K562 (cell line): ENCODE data around the gene SCYGR8. TPM values are rescaled to one million over a fixed set of nuclear protein-coding genes. Genes with fewer than 3 reads are reported as not detected.
"Not testable (repeated sequence)": the region's sequence is repeated elsewhere in the genome, so short reads cannot be mapped to it uniquely, and the experiment has no call there.

Source experiments
- ATAC-seq: fragments of 200-7000 bp; cut with Tn5 transposase; 3 replicates; pipeline ENCODE4 v1.9.1; 2020; ENCODE audit warnings: moderate library complexity
- BruUV-seq: library from RNA; stranded (reverse); fragments of 400-500 nt; replicated peaks from 2 replicates; lab custom pipeline; 2021; lab: Mats Ljungman, UMichigan
- CTCF ChIA-PET: fragments of 300-600 bp; formaldehyde crosslinking; extraction: SDS; loops from one replicate; lab custom pipeline; 2021; ENCODE audit warnings: low intra/inter-chr PET ratio; lab: Yijun Ruan, JAX
- POLR2A ChIA-PET: fragments of 300-600, 350-650 bp; sonication (Branson Sonifier 250); formaldehyde crosslinking; extraction: SDS; loops from one replicate; lab custom pipeline; 2021; ENCODE audit warnings: antibody characterized with exemption, inconsistent platforms; lab: Yijun Ruan, JAX
- DNase-seq, 4 experiments: peaks; one replicate each; pipeline versions ENCODE4 v3.0.0 to v3.0.0-alpha.2; 2011 to 2018; ENCODE audit warnings: low spot score in 3 of 4, mixed read lengths in 3 of 4; ENCODE audit errors: extremely low read depth in 1 of 4
- FAIRE-seq: peaks from 2 replicates; lab custom pipeline; 2011; peaks lifted over from hg19 to GRCh38; lab: Jason Lieb, UNC
- H2AFZ ChIP-seq: 2 replicates; pipeline ENCODE4 v1.6.0; 2011; ENCODE audit warnings: low read depth, low read length, control low read depth, inconsistent platforms
- H3K27ac ChIP-seq: fragments of 200-600 bp; 3 replicates; pipeline ENCODE4 v1.8.0; 2011; ENCODE audit warnings: low read depth, mild to moderate bottlenecking, control low read depth, inconsistent platforms, low read length, moderate library complexity, mixed read lengths; ENCODE audit errors: extremely low read depth
- H3K27me3 ChIP-seq, 2 experiments: fragments of 300-600 bp in 1 of 2; 2 replicates in 1 of 2; 3 replicates in 1 of 2; pipeline versions ENCODE4 v1.6.0 to v1.8.0; 2011; ENCODE audit warnings: inconsistent platforms in 2 of 2, low read length in 2 of 2, mild to moderate bottlenecking in 1 of 2, mixed read lengths in 1 of 2, moderate library complexity in 1 of 2; ENCODE audit not compliant: control insufficient read depth in 2 of 2, insufficient read depth in 2 of 2
- H3K36me3 ChIP-seq: fragments of 300-600 bp; 3 replicates; pipeline ENCODE4 v1.8.0; 2011; ENCODE audit warnings: mild to moderate bottlenecking, low read length, inconsistent platforms; ENCODE audit not compliant: control insufficient read depth, insufficient read depth
- H3K4me1 ChIP-seq, 2 experiments: fragments of 200-600 bp in 1 of 2; replicated peaks in 1 of 2; 2 replicates in 1 of 2; 3 replicates in 1 of 2; pipeline versions ENCODE4 v1.5.1 to v1.8.0; 2011; ENCODE audit warnings: inconsistent platforms in 2 of 2, low read length in 2 of 2, mild to moderate bottlenecking in 1 of 2, mixed read lengths in 1 of 2, moderate library complexity in 1 of 2; ENCODE audit not compliant: control insufficient read depth in 2 of 2, insufficient read depth in 2 of 2
- H3K4me2 ChIP-seq: 2 replicates; pipeline ENCODE4 v1.6.1; 2011; ENCODE audit warnings: low read length, control low read depth, inconsistent platforms, mixed read lengths; ENCODE audit not compliant: insufficient read depth
- H3K4me3 ChIP-seq: fragments of 200-600 bp; sonication (generic), shearing (Covaris generic); 2 replicates; pipeline ENCODE4 v1.5.1; 2016; ENCODE audit warnings: control low read depth, inconsistent platforms
- H3K79me2 ChIP-seq: fragments of 200-600 bp; 3 replicates; pipeline ENCODE4 v1.8.0; 2011; ENCODE audit warnings: low read length, inconsistent platforms; ENCODE audit not compliant: control insufficient read depth, insufficient read depth
- H3K9ac ChIP-seq, 2 experiments: 2 replicates each; pipeline versions ENCODE4 v1.6.0 to v1.6.1; 2011; ENCODE audit warnings: low read depth in 2 of 2, low read length in 2 of 2, control low read depth in 1 of 2, inconsistent platforms in 1 of 2, mild to moderate bottlenecking in 1 of 2, mixed read lengths in 1 of 2; ENCODE audit not compliant: insufficient read depth in 1 of 2
- H3K9me1 ChIP-seq: one replicate; pipeline ENCODE4 v1.6.0; 2011; ENCODE audit warnings: inconsistent platforms, mild to moderate bottlenecking, low read length, moderate library complexity; ENCODE audit not compliant: control insufficient read depth, insufficient read depth
- H3K9me3 ChIP-seq: replicated peaks from 2 replicates; pipeline ENCODE4 v1.5.1; 2011; ENCODE audit warnings: low read depth, low read length, inconsistent platforms; ENCODE audit not compliant: control insufficient read depth, insufficient read depth
- H4K20me1 ChIP-seq: replicated peaks from 2 replicates; pipeline ENCODE4 v1.6.1; 2011; ENCODE audit warnings: low read length, inconsistent platforms, mixed read lengths; ENCODE audit not compliant: control insufficient read depth, insufficient read depth
- CBX5 ChIP-seq: IDR thresholded peaks from 2 replicates; pipeline ENCODE4 v1.6.1; 2014; ENCODE audit warnings: low read depth, borderline replicate concordance
- CREB3L1 ChIP-seq: fragments of 450-650 bp; IDR thresholded peaks from 2 replicates; pipeline ENCODE4 v1.6.1; 2014; ENCODE audit warnings: low read depth, mild to moderate bottlenecking, moderate library complexity, borderline replicate concordance
- POLR2H ChIP-seq: IDR thresholded peaks from 2 replicates; pipeline ENCODE4 v1.6.1; 2016; ENCODE audit warnings: missing genetic modification characterization, low read depth, mild to moderate bottlenecking, control low read depth, missing compliant biosample characterization, moderate library complexity
- SMC3 ChIP-seq: conservative IDR thresholded peaks from 2 replicates; pipeline ENCODE4 v1.6.1; 2011; ENCODE audit warnings: low read depth, low read length, improper control_type of control experiment; ENCODE audit not compliant: insufficient read depth
- ZBTB43 ChIP-seq: sonication (generic); formaldehyde crosslinking; IDR thresholded peaks from 2 replicates; pipeline ENCODE4 v1.8.0; 2023; ENCODE audit warnings: mild to moderate bottlenecking, missing genetic modification reagents
- ZNF445 ChIP-seq: fragments of 250-450 bp; sonication (Bioruptor Pico); IDR thresholded peaks from 2 replicates; pipeline ENCODE4 v1.4.0; 2020; ENCODE audit warnings: low read depth, mild to moderate bottlenecking, moderate library complexity
- WGBS: fragments of 100-300 bp; shearing (Covaris generic); methylation state at CpG from one replicate; pipeline ENCODE4 v1.1.6; 2016; ENCODE audit warnings: low coverage, mixed read lengths; ENCODE audit not compliant: insufficient coverage; ENCODE audit errors: missing lambda C conversion rate; 5-methylcytosine and 5-hydroxymethylcytosine counted together
- in situ Hi-C: fragments of 300-500 bp; cut with MboI; formaldehyde crosslinking; loops from 4 replicates; pipeline ENCODE4 v1.15.0; 2018; ENCODE audit warnings: inconsistent platforms, mixed read lengths
- intact Hi-C: fragments of 100-400 bp; cut with micrococcal nuclease; formaldehyde crosslinking; loops from 2 replicates; pipeline ENCODE4 v1.14.2; 2022
- polyA plus RNA-seq, 8 experiments: library from polyadenylated mRNA; depleted of rRNA in 4 of 8; stranded (reverse) in 5 of 8; unstranded in 3 of 8; fragments of >200 nt; fragmentation: Nextera tagmentation in 2 of 8; fragmentation: Illumina TruSeq in 1 of 8; extraction: Ambion mirVana in 2 of 8; extraction: Trizol in 1 of 8; gene quantifications; 2 replicates each; pipeline versions ENCODE4 v1.2.1 to v1.2.3, GENCODE V29; 2011 to 2014; ENCODE audit warnings: inconsistent platforms in 1 of 8, missing spikeins in 1 of 8
- total RNA-seq, 7 experiments: library from RNA; depleted of rRNA in 6 of 7; stranded (reverse); fragments of >200 nt in 6 of 7; fragmentation: Illumina TruSeq in 2 of 7; extraction: Trizol in 2 of 7; gene quantifications; 2 replicates each; pipeline versions ENCODE4 v1.2.1 to v1.2.3, GENCODE V29; 2011 to 2021; ENCODE audit warnings: low replicate concordance in 1 of 7

SCYGR8 gene
- total and polyA plus RNA-seq, 9 of the 15 experiments (the other 6 are each of a cell fraction or from before 2014, with no cell fraction given) = not detected

DNA sequence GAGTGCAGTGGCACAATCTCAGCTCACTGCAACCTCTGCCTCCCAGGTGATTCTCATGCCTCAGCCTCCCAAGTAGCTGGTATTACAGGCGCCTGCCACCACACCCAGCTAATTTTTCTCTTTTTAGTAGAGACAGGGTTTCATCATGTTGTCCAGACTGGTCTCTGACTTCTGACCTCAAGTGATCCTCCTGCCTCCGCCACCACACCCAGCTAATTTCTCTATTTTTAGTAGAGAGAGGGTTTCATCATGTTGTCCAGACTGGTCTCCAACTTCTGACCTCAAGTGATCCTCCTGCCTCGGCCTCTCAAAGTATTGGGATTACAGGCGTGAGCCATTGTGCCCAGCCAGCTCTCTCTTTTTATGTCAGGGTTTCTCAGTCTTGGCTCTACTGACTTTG, 10.6 kb downstream of the SCYGR8 start:
- ATAC-seq, FAIRE-seq, H3K79me2 ChIP-seq, H3K4me1 ChIP-seq, H3K4me3 ChIP-seq, intact Hi-C loops, in situ Hi-C loops, H3K9me3 ChIP-seq, H4K20me1 ChIP-seq, H3K9ac ChIP-seq, H3K27me3 ChIP-seq, DNase-seq, H3K27ac ChIP-seq, H3K9me1 ChIP-seq, BruUV-seq, H3K4me2 ChIP-seq, CTCF ChIA-PET, H3K36me3 ChIP-seq, H2AFZ ChIP-seq: not testable (repeated sequence)
- POLR2A ChIA-PET = interaction anchor here (1.1 kb wide), 1 partner anchor 80 kb away, joined by 3 read pairs; no protein-coding TSS in a partner anchor
- 0% methylated on average over 2 of the region's 4 CpGs for WGBS

DNA sequence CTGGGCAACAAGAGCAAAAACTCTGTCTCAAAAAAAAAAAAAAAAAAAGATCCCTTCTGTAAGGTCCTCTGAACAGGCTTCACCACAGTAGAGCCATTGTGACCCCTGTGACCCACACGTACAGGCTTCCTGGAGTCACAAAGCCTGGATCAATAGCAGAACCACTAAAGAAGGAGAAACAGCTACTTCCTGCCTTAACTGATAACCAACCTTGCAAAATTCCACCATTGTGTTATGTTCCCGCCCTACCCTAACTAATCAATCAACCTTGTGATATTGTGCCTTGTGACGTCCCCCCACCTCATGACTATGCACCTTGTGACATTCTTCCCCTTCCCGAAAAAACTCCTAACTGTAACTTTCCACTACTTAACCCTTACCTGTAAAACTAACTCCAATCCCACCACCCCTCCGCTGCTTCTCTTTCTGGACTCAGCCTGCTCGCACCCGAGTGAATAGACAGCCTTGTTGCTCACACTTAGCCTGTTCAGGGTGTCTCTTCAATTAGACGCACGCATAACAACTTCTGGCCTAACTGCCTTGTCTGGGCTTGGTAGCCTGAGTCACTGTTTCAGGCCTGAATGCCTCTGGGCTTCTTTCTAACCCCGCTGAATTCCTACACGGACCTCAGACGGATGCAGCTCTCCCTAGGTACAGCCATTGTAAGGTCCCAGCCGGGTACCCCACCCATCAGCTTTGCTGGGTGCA, 13.9 kb downstream of the SCYGR8 start:
- Histone ChIP-seq H3K79me2 (no peaks in the 10 kb centered on the region), H3K9me1 (no peaks in the 10 kb centered on the region), H3K36me3 (no peaks in the 10 kb centered on the region), H4K20me1 (no peaks in the 10 kb centered on the region), H3K4me3 (no peak overlapping the region), H3K27me3 (no peaks in the 10 kb centered on the region; a peak in 1 of 5 replicates), H3K4me2 (no peak overlapping the region), H3K4me1 (no peaks in the 10 kb centered on the region), H3K9me3 (no peaks in the 10 kb centered on the region), H3K9ac (no peak overlapping the region), H3K27ac (no peak overlapping the region), H2AFZ (peak overlapping the region; percentile 53; the same call in 1 of the 2 replicates)
- FAIRE-seq = no peak
- in situ Hi-C loops = loop anchor here (10.0 kb wide), 1 partner anchor 355 kb away; no protein-coding TSS in a partner anchor
- 0% methylated on average over 10 of the region's 13 CpGs for WGBS
- no TSS peak for BruUV-seq
- no peak; the same call in 2 of the 3 replicates for ATAC-seq
- CTCF ChIA-PET = no interaction called here
- no peak for DNase-seq
- intact Hi-C loops = no loop called here
- POLR2A ChIA-PET = interaction anchor here (0.6 kb wide), 1 partner anchor 1416 kb away, joined by 3 read pairs; no protein-coding TSS in a partner anchor
- TF ChIP-seq ZNF445 (CRISPR knock-in tag) = no peak
- no peak for TF ChIP-seq CBX5
- TF ChIP-seq CREB3L1 = no peak
- TF ChIP-seq SMC3 = no peak
- TF ChIP-seq POLR2H (tag) = no peak
- TF ChIP-seq ZBTB43 (CRISPR knock-in tag) = no peak
